ENCODE results near the gene NEGR1.

DNA sequence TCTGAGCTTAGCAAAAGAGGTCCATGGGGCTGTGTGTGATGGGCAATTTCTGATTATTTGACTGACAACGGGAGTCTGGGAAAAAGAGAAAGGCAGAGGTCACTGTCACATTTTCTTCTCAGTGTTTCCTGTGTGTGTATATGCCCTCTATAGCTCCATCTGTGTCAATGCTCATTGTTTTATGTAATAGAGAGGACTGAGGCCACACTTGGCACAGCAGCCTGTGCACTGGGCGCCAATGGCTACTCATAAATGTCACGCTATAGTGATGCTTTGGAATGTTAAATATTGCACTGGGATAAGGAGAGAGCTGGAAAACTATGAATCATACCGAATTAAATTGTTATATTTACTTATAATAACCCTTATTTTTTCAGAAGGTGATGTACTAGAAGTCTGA is 365.4 kb downstream of the NEGR1 start:
- TF ChIP-seq, protein P1, sequence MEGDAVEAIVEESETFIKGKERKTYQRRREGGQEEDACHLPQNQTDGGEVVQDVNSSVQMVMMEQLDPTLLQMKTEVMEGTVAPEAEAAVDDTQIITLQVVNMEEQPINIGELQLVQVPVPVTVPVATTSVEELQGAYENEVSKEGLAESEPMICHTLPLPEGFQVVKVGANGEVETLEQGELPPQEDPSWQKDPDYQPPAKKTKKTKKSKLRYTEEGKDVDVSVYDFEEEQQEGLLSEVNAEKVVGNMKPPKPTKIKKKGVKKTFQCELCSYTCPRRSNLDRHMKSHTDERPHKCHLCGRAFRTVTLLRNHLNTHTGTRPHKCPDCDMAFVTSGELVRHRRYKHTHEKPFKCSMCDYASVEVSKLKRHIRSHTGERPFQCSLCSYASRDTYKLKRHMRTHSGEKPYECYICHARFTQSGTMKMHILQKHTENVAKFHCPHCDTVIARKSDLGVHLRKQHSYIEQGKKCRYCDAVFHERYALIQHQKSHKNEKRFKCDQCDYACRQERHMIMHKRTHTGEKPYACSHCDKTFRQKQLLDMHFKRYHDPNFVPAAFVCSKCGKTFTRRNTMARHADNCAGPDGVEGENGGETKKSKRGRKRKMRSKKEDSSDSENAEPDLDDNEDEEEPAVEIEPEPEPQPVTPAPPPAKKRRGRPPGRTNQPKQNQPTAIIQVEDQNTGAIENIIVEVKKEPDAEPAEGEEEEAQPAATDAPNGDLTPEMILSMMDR (IDR thresholded peaks at IDR 0.05; ENCODE audit: extremely low read depth in 1 of 2, insufficient read depth in 1 of 2, low read depth in 1 of 2, low read length in 2 of 2): no peak
- TF ChIP-seq, protein P2, sequence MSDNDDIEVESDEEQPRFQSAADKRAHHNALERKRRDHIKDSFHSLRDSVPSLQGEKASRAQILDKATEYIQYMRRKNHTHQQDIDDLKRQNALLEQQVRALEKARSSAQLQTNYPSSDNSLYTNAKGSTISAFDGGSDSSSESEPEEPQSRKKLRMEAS (IDR thresholded peaks at IDR 0.05; ENCODE audit: insufficient read depth, insufficient read length): no peak
- TF ChIP-seq POLR2AphosphoS5 (IDR thresholded peaks at IDR 0.05; ENCODE audit: insufficient read depth, low read depth, low read length) (no peak), EZH2 (IDR thresholded peaks at IDR 0.05; ENCODE audit: borderline replicate concordance, low read depth, low read length, severe bottlenecking) (no peak), POLR2A (IDR thresholded peaks at IDR 0.05; ENCODE audit: low read depth, low read length) (no peak), GATA2 (IDR thresholded peaks at IDR 0.05; ENCODE audit: insufficient read depth, insufficient read length, low read depth, low read length) (no peak), FOS (IDR thresholded peaks at IDR 0.05; ENCODE audit: borderline replicate concordance, insufficient read depth, low read length) (no peak), JUN (IDR thresholded peaks at IDR 0.05; ENCODE audit: borderline replicate concordance, insufficient read depth, insufficient read length, low read depth) (no peak)
